ENCODE data around the gene SLC25A45.

The SLC25A45 gene

GRCh38 chr11:65404638-65405339 lies 22.3 kb upstream of the SLC25A45 start:
- no peak for DNase-seq
- ATAC-seq = no peak

- no peak for ATAC-seq
These were observed 21.8 kb upstream of the SLC25A45 start for GRCh38 chr11:65404210-65404609.

GRCh38 chr11:65403607-65404121 lies 21.2 kb upstream of the SLC25A45 start:
- no peak for DNase-seq
- ATAC-seq = no peak

More at GRCh38 chr11:65404210-65404609, 21.8 kb upstream of the SLC25A45 start:
- DNase-seq = no peak

- no peak for ATAC-seq
- DNase-seq = no peak
These were observed 20.3 kb upstream of the SLC25A45 start for GRCh38 chr11:65402790-65403189.

- ATAC-seq (no peak), DNase-seq (no peak)
These were observed 19.4 kb upstream of the SLC25A45 start for GRCh38 chr11:65401803-65402248.

- no peak for ATAC-seq
- DNase-seq = no peak
These were observed 18.8 kb upstream of the SLC25A45 start for GRCh38 chr11:65401073-65401802.

- DNase-seq (no peak), ATAC-seq (no peak)
These were observed 18.0 kb upstream of the SLC25A45 start for GRCh38 chr11:65400307-65401072.

- no peak for DNase-seq
- no peak for ATAC-seq
These were observed 17.4 kb upstream of the SLC25A45 start for GRCh38 chr11:65399845-65400244.

GRCh38 chr11:65399249-65399648 lies 16.8 kb upstream of the SLC25A45 start:
- ATAC-seq (no peak), DNase-seq (no peak)

- ATAC-seq = no peak
- DNase-seq = no peak
These were observed 16.0 kb upstream of the SLC25A45 start for GRCh38 chr11:65398362-65398910.

- no peak for ATAC-seq
These were observed 14.6 kb upstream of the SLC25A45 start for GRCh38 chr11:65396769-65397745.

GRCh38 chr11:65395961-65396530 lies 13.6 kb upstream of the SLC25A45 start:
- DNase-seq (no peak), ATAC-seq (no peak)

More at GRCh38 chr11:65396769-65397745, 14.6 kb upstream of the SLC25A45 start:
- no peak for DNase-seq

GRCh38 chr11:65394125-65394536 lies 11.7 kb upstream of the SLC25A45 start:
- ATAC-seq (no peak), DNase-seq (no peak)

- ATAC-seq (no peak), DNase-seq (no peak)
These were observed 11.2 kb upstream of the SLC25A45 start for GRCh38 chr11:65393513-65394079.

- DNase-seq (no peak), ATAC-seq (no peak)
These were observed 10.5 kb upstream of the SLC25A45 start for GRCh38 chr11:65392899-65393298.

- no peak for ATAC-seq
These were observed 9.9 kb upstream of the SLC25A45 start for GRCh38 chr11:65392186-65392829.

GRCh38 chr11:65390996-65391395 lies 8.6 kb upstream of the SLC25A45 start:
- no peak for DNase-seq
- no peak for ATAC-seq

More at GRCh38 chr11:65392186-65392829, 9.9 kb upstream of the SLC25A45 start:
- DNase-seq = no peak

GRCh38 chr11:65390099-65390941 lies 7.9 kb upstream of the SLC25A45 start:
- ATAC-seq (no peak), DNase-seq (no peak)

All from stimulated activated naive CD8-positive, alpha-beta T cell treated with anti-CD3 and anti-CD28 coated beads, Interleukin-15, Interleukin-2, amounts not matched to agents 100 U/mL and 50 U/mL, for 24 hours (primary cell).